BJ (cell line): ENCODE results near the gene PATL1. TPM values are rescaled to one million over a fixed set of nuclear protein-coding genes. Genes with fewer than 3 reads are reported as not detected.
"Not testable (repeated sequence)": the region's sequence is repeated elsewhere in the genome, so short reads cannot be mapped to it uniquely, and the experiment has no call there.

Source experiments
- CTCF ChIA-PET: fragments of 350-600 bp; formaldehyde crosslinking; extraction: SDS; loops from one replicate; lab custom pipeline; 2021; ENCODE audit warnings: antibody characterized with exemption, inconsistent platforms; lab: Yijun Ruan, JAX
- POLR2A ChIA-PET: fragments of 300-600 bp; sonication (Branson Sonifier 250); formaldehyde crosslinking; extraction: SDS; loops from one replicate; lab custom pipeline; 2021; ENCODE audit warnings: antibody characterized with exemption; lab: Charles Lee
- DNase-seq: peaks from one replicate; pipeline ENCODE4 v3.0.0-alpha.2; 2011; ENCODE audit warnings: low read depth
- H3K27me3 ChIP-seq: 2 replicates; pipeline ENCODE4 v1.6.0; 2011; ENCODE audit warnings: low read length; ENCODE audit not compliant: control insufficient read depth, insufficient read depth
- H3K36me3 ChIP-seq: 2 replicates; pipeline ENCODE4 v1.5.1; 2011; ENCODE audit warnings: low read length; ENCODE audit not compliant: control insufficient read depth, insufficient read depth
- H3K4me3 ChIP-seq: 2 replicates; pipeline ENCODE4 v1.5.1; 2011; ENCODE audit warnings: low read depth, mild to moderate bottlenecking, control low read depth, low read length
- CTCF ChIP-seq: IDR thresholded peaks from 2 replicates; pipeline ENCODE4 v1.5.1; 2011; ENCODE audit warnings: low read depth, mild to moderate bottlenecking, control low read depth, inconsistent platforms, low read length, moderate library complexity; ENCODE audit not compliant: insufficient read depth
- polyA plus RNA-seq: library from polyadenylated mRNA; depleted of rRNA; stranded (reverse); fragments of >200 nt; gene quantifications from 2 replicates; pipeline ENCODE4 v1.2.3, GENCODE V29; 2011

The PATL1 gene
- polyA plus RNA-seq, 1 experiment: 34.3 TPM

DNA sequence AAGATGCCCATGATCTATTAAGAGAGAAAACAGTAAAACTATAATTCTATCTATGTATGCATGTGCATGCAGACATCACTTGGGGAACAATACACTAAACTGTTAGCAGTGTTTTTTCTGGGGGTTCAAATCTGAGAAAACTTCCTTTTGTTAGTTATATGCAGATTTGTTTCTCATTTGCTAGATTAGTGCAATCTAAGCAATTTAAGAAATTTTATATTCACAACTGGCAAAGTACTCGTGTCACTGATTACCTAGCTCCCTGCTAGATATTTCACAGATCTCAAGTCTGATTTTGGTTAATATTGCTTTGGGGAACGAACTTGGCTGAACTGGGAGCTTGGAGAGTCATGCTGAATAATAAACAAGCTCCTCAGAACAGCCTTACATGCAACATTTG, 38.3 kb downstream of the PATL1 start:
- H3K27me3 ChIP-seq: no peaks in the 10 kb centered on the region
- no peak for DNase-seq
- CTCF ChIA-PET: no interaction called here

GRCh38 chr11:59629996-59630395, 38.8 kb downstream of the PATL1 start:
- H3K36me3 ChIP-seq: 0 out of 2 replicates have a peak, but pooled peaks cover 2% of the 10 kb centered on the region
- H3K27me3 ChIP-seq: no peaks in the 10 kb centered on the region
- ChIA-PET POLR2A (no interaction called here), CTCF (interaction anchor here (0.9 to 1.2 kb wide), 2 partner anchors 14 to 48 kb away, joined by 3 to 4 read pairs; partner anchors contain the start of gene OSBP)
- no peak overlapping the region for H3K4me3 ChIP-seq
- TF ChIP-seq CTCF: no peak
- DNase-seq: no peak

More for the DNA sequence above, 38.3 kb downstream of the PATL1 start:
- no peak for TF ChIP-seq CTCF
- Histone ChIP-seq H3K36me3 (0 out of 2 replicates have a peak, but pooled peaks cover 3% of the 10 kb centered on the region), H3K4me3 (no peak overlapping the region)
- POLR2A ChIA-PET: no interaction called here

GRCh38 chr11:59626969-59627368, 41.9 kb downstream of the PATL1 start:
- H3K27me3 ChIP-seq, DNase-seq, H3K4me3 ChIP-seq, H3K36me3 ChIP-seq, POLR2A ChIA-PET, CTCF ChIA-PET: not testable (repeated sequence)
- peak; percentile 8; the same call in 1 of the 2 replicates for TF ChIP-seq CTCF

- no peak for DNase-seq
- Histone ChIP-seq H3K36me3 (0 out of 2 replicates have a peak, but pooled peaks cover 2% of the 10 kb centered on the region), H3K27me3 (no peaks in the 10 kb centered on the region), H3K4me3 (no peak overlapping the region)
- TF ChIP-seq CTCF: no peak
- ChIA-PET CTCF (no interaction called here), POLR2A (no interaction called here)
These were observed 43.1 kb downstream of the PATL1 start for GRCh38 chr11:59625703-59626102.

GRCh38 chr11:59617876-59618275, 51.0 kb downstream of the PATL1 start:
- ChIA-PET CTCF (interaction anchor here (1.2 kb wide), 1 partner anchor 43 kb away, joined by 3 read pairs; no protein-coding TSS in a partner anchor), POLR2A (no interaction called here)
- TF ChIP-seq CTCF: no peak
- Histone ChIP-seq H3K4me3 (no peak overlapping the region), H3K27me3 (no peaks in the 10 kb centered on the region), H3K36me3 (no peaks in the 10 kb centered on the region)
- DNase-seq: no peak
